Cardiac septum (tissue), 1 donor: ENCODE data around the gene WASF1. TPM values are rescaled to one million over a fixed set of nuclear protein-coding genes. Genes with fewer than 3 reads are reported as not detected.

ENCODE experiments used
- DNase-seq: peaks from one replicate; pipeline ENCODE4 v3.0.0-alpha.2; 2020; ENCODE audit warnings: low spot score
- intact Hi-C: fragments of 100-400 bp; cut with DNase I; formaldehyde crosslinking; loops from one replicate; pipeline ENCODE4 v1.14.0; 2022
- long read RNA-seq: library from polyadenylated mRNA; unstranded; transcript quantifications from one replicate; pipeline ENCODE4 v2.0.0, GENCODE V29; 2021
- total RNA-seq: library from RNA; stranded (reverse); fragmentation: NEBNext Ultra II Directional; extraction: Animal tissue kit (Norgen Biotek cat#: 25700); gene quantifications from one replicate; pipeline ENCODE4 v1.2.1, GENCODE V29; 2021
- donor health status: DM: no; HTN: no; CAD: no.

Gene WASF1
- 0.78 TPM for total RNA-seq
- long read RNA-seq, result 0 reads

- intact Hi-C loops, result loop anchor here (2.0 to 5.0 kb wide), 2 partner anchors 211 to 487 kb away; partner anchors contain the start of genes AK9 and FIG4
- DNase-seq, result peak; percentile 97
Measured at GRCh38 chr6:110179406-110180227, at the start of gene WASF1. TSS of gene WASF1 (minus strand) at chr6:110179670. CDS start at chr6:110127601, 52,069 bp downstream.

- no peak for DNase-seq
- intact Hi-C loops, result no loop called here
Measured at GRCh38 chr6:110226261-110226660, 46.8 kb upstream of the WASF1 start.

GRCh38 chr6:110221738-110222137, 42.3 kb upstream of the WASF1 start:
- intact Hi-C loops, result no loop called here
- DNase-seq, result no peak

GRCh38 chr6:110217266-110217665, 37.8 kb upstream of the WASF1 start:
- DNase-seq, result no peak
- intact Hi-C loops, result no loop called here

GRCh38 chr6:110216140-110216539, 36.7 kb upstream of the WASF1 start:
- DNase-seq, result no peak
- intact Hi-C loops, result no loop called here

GRCh38 chr6:110214338-110214737, 34.9 kb upstream of the WASF1 start:
- intact Hi-C loops, result no loop called here
- DNase-seq, result no peak

- intact Hi-C loops, result no loop called here
- no peak for DNase-seq
Measured at GRCh38 chr6:110211753-110212152, 32.3 kb upstream of the WASF1 start.

- no peak for DNase-seq
- intact Hi-C loops, result no loop called here
Measured at GRCh38 chr6:110207652-110208051, 28.2 kb upstream of the WASF1 start.

- intact Hi-C loops, result no loop called here
- no peak for DNase-seq
Measured at GRCh38 chr6:110201151-110201884, 21.8 kb upstream of the WASF1 start.

- DNase-seq, result no peak
- intact Hi-C loops, result no loop called here
Measured at GRCh38 chr6:110198561-110198960, 19.1 kb upstream of the WASF1 start.

- intact Hi-C loops, result no loop called here
- no peak for DNase-seq
Measured at GRCh38 chr6:110196874-110197273, 17.4 kb upstream of the WASF1 start.

GRCh38 chr6:110195639-110196038, 16.2 kb upstream of the WASF1 start:
- intact Hi-C loops, result no loop called here
- DNase-seq, result no peak

GRCh38 chr6:110191477-110191876, 12.0 kb upstream of the WASF1 start:
- intact Hi-C loops, result no loop called here
- DNase-seq, result no peak

GRCh38 chr6:110190726-110191125, 11.3 kb upstream of the WASF1 start:
- intact Hi-C loops, result no loop called here
- DNase-seq, result no peak

GRCh38 chr6:110188791-110189190, 9.3 kb upstream of the WASF1 start:
- intact Hi-C loops, result no loop called here
- no peak for DNase-seq

- intact Hi-C loops, result no loop called here
Measured at GRCh38 chr6:110185879-110186278, 6.4 kb upstream of the WASF1 start.

GRCh38 chr6:110183292-110183885, 3.9 kb upstream of the WASF1 start:
- intact Hi-C loops, result loop anchor here (5.0 kb wide), 1 partner anchor 491 kb away; the partner anchor contains the start of genes AK9 and FIG4
- DNase-seq, result no peak

More at GRCh38 chr6:110185879-110186278, 6.4 kb upstream of the WASF1 start:
- DNase-seq, result no peak

- no peak for DNase-seq
- intact Hi-C loops, result loop anchor here (5.0 kb wide), 1 partner anchor 489 kb away; the partner anchor contains the start of genes AK9 and FIG4
Measured at GRCh38 chr6:110181131-110182030, 1.9 kb upstream of the WASF1 start.
